Activated CD8-positive, alpha-beta T cell treated with anti-CD3 and anti-CD28 coated beads for 36 hours (primary cell): ENCODE data around the gene SMG7. TPM values are rescaled to one million over a fixed set of nuclear protein-coding genes. Genes with fewer than 3 reads are reported as not detected.

Experiments used
- ATAC-seq: fragments of 200-7000 bp; cut with Tn5 transposase; one replicate; pipeline ENCODE4 v1.10.0; 2021; ENCODE audit warnings: mild to moderate bottlenecking, moderate library complexity
- CTCF ChIA-PET: fragments of 350-600 bp; sonication (Branson Sonifier 250); formaldehyde crosslinking; loops from one replicate; lab custom pipeline; 2021; ENCODE audit warnings: antibody characterized with exemption; lab: Charles Lee
- POLR2A ChIA-PET: fragments of 350-600 bp; sonication (Branson Sonifier 250); formaldehyde crosslinking; loops from one replicate; lab custom pipeline; 2021; ENCODE audit warnings: antibody characterized with exemption; lab: Charles Lee
- DNase-seq: peaks from one replicate; pipeline ENCODE4 v3.0.0-alpha.2; 2020
- H3K27ac Mint-ChIP-seq: one replicate; pipeline ENCODE4 v1.8.0; 2021; ENCODE audit warnings: mild to moderate bottlenecking, mixed read lengths
- H3K27me3 Mint-ChIP-seq: one replicate; pipeline ENCODE4 v1.8.0; 2021; ENCODE audit warnings: mixed read lengths
- H3K36me3 Mint-ChIP-seq: one replicate; pipeline ENCODE4 v1.8.0; 2021; ENCODE audit warnings: low read depth, mixed read lengths
- H3K4me1 Mint-ChIP-seq: one replicate; pipeline ENCODE4 v1.8.0; 2021; ENCODE audit warnings: low read depth, mixed read lengths
- H3K4me3 Mint-ChIP-seq: one replicate; pipeline ENCODE4 v1.8.0; 2021; ENCODE audit warnings: mild to moderate bottlenecking, moderate library complexity, mixed read lengths
- H3K9me3 Mint-ChIP-seq: one replicate; pipeline ENCODE4 v1.8.0; 2021; ENCODE audit warnings: mixed read lengths
- intact Hi-C: fragments of 100-400 bp; cut with micrococcal nuclease; formaldehyde crosslinking; loops from one replicate; pipeline ENCODE4 v1.10.0; 2022
- total RNA-seq, 2 experiments: library from RNA; stranded (reverse); gene quantifications; one replicate each; pipeline ENCODE4 v1.2.3, GENCODE V29; 2021
- TF ChIP-seq, protein P1 (sequence below): fragments of 200-600 bp; IDR thresholded peaks from one replicate; pipeline ENCODE4 v1.8.0; 2022; ENCODE audit warnings: antibody characterized with exemption, mild to moderate bottlenecking

Gene SMG7
- total RNA-seq, 2 experiments from 2014 or later, result 59.2 to 59.5 TPM

DNA sequence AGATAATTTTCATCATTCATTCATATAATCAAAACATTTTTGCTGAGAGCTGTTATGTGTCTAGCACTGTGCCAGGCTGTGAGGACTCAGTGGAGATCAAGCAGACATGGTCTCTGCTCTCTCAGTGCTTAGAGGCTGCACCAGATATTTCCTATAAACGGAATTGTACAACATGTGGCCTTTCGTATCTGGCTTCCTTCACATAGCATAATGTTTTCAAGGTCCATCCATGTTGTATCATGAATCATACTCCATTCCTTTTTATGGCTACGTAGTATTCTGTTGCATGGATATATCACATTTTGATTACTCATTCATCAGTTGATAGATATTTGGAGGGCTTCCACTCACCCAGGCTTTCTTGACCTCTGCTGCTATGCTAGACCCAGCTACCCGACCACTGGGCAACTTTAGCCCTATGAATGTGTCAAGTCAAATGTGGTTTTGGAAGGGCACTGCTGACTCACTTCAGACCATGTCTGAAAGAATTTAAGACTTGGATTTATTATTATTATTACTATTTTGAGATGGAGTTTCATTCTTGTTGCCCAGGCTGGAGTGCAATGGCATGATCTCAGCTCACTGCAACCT lies 99.5 kb downstream of the SMG7 start:
- Mint-ChIP-seq H3K27me3 (no peaks in the 10 kb centered on the region), H3K4me3 (no peak overlapping the region), H3K27ac (no peak overlapping the region), H3K4me1 (peaks cover 23% of the 10 kb centered on the region), H3K36me3 (no peaks in the 10 kb centered on the region), H3K9me3 (no peaks in the 10 kb centered on the region)
- ATAC-seq (no peak), DNase-seq (no peak)
- TF ChIP-seq, protein P1, sequence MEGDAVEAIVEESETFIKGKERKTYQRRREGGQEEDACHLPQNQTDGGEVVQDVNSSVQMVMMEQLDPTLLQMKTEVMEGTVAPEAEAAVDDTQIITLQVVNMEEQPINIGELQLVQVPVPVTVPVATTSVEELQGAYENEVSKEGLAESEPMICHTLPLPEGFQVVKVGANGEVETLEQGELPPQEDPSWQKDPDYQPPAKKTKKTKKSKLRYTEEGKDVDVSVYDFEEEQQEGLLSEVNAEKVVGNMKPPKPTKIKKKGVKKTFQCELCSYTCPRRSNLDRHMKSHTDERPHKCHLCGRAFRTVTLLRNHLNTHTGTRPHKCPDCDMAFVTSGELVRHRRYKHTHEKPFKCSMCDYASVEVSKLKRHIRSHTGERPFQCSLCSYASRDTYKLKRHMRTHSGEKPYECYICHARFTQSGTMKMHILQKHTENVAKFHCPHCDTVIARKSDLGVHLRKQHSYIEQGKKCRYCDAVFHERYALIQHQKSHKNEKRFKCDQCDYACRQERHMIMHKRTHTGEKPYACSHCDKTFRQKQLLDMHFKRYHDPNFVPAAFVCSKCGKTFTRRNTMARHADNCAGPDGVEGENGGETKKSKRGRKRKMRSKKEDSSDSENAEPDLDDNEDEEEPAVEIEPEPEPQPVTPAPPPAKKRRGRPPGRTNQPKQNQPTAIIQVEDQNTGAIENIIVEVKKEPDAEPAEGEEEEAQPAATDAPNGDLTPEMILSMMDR, result no peak
- POLR2A ChIA-PET, result interaction anchor here (0.6 to 1.7 kb wide), 2 partner anchors 8 to 492 kb away, joined by 4 to 6 read pairs; no protein-coding TSS in a partner anchor
- intact Hi-C loops, result no loop called here
- CTCF ChIA-PET, result no interaction called here

DNA sequence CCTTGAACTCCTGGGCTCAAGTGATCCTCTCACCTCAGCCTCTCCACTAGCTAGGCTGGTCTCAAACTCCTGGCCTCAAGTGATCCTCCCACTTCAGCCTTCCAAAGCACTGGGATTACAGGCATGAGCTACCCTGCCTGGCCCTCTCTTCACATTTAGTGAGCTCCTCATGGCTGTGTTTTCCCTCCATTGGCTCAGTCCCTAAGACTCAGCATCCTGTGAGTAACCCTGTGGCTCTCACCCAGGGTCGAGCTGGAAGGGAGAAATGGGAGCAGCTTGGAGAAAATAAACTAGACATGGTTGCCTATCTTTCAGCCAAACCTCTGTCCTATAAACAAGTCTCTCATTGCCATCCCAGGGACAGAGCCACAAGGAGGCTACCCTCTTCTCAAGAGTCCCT lies 100.4 kb downstream of the SMG7 start:
- H3K36me3 Mint-ChIP-seq, result no peaks in the 10 kb centered on the region
- ChIA-PET CTCF (no interaction called here), POLR2A (no interaction called here)
- no peak overlapping the region for H3K27ac Mint-ChIP-seq
- TF ChIP-seq, protein P1, result no peak
- no peaks in the 10 kb centered on the region for H3K27me3 Mint-ChIP-seq
- intact Hi-C loops, result no loop called here
- no peak overlapping the region for H3K4me3 Mint-ChIP-seq
- ATAC-seq (no peak), DNase-seq (no peak)
- H3K4me1 Mint-ChIP-seq, result peaks cover 17% of the 10 kb centered on the region
- H3K9me3 Mint-ChIP-seq, result no peaks in the 10 kb centered on the region

DNA sequence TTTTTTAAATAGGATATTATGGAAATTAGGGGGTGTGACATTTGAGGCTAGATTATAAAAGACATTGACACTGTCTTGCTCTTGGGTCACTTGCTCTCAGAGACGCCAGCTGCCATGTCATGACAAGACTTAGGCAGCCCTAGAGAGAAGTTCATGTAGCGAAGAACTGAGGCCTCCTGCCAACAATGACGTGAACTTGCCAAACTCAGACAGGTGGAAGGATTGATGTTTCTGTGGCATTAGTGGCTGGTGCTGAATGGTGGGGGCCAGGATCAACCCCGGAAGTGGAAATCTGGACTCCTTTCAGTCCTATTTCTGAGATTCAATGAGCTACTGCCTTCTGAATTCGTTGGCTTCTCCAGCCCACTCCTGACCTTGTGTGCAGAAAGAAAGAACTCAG lies 103.3 kb downstream of the SMG7 start:
- H3K4me3 Mint-ChIP-seq, result no peak overlapping the region
- POLR2A ChIA-PET, result interaction anchor here (1.0 kb wide), 1 partner anchor 10 kb away, joined by 3 read pairs; no protein-coding TSS in a partner anchor
- H3K36me3 Mint-ChIP-seq, result no peaks in the 10 kb centered on the region
- ATAC-seq (no peak), DNase-seq (no peak)
- TF ChIP-seq, protein P1, result no peak
- no peaks in the 10 kb centered on the region for H3K9me3 Mint-ChIP-seq
- peaks cover 14% of the 10 kb centered on the region for H3K4me1 Mint-ChIP-seq
- H3K27ac Mint-ChIP-seq, result no peak overlapping the region
- H3K27me3 Mint-ChIP-seq, result no peaks in the 10 kb centered on the region
- CTCF ChIA-PET, result no interaction called here
- intact Hi-C loops, result no loop called here

DNA sequence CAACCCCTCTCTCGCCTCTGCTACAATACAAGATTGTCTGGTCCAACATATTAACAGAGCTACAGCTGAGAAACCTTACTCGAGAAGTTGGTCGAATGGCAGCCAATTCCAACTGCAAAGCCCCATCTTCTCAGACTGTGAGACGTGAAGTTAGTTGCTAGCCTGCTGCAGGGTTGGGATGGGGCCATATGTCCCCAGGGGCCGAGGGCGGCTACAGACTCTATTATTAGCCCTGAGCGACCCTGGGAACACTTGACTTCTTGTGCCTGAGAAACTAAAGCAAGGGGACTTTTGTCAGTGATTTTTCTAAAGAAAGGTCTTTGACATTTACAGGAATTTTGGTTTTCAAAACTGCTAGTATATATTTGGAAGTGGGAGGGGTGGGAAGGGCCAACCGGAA lies 104.2 kb downstream of the SMG7 start:
- H3K4me3 Mint-ChIP-seq, result no peak overlapping the region
- no peaks in the 10 kb centered on the region for H3K36me3 Mint-ChIP-seq
- no peaks in the 10 kb centered on the region for H3K9me3 Mint-ChIP-seq
- H3K4me1 Mint-ChIP-seq, result peaks cover 14% of the 10 kb centered on the region
- TF ChIP-seq, protein P1, result no peak
- ATAC-seq, result no peak
- intact Hi-C loops, result no loop called here
- no peak overlapping the region for H3K27ac Mint-ChIP-seq
- CTCF ChIA-PET, result interaction anchor here (0.8 kb wide), 1 partner anchor 22 kb away, joined by 3 read pairs; no protein-coding TSS in a partner anchor
- no peaks in the 10 kb centered on the region for H3K27me3 Mint-ChIP-seq
- POLR2A ChIA-PET, result no interaction called here
- DNase-seq, result no peak

DNA sequence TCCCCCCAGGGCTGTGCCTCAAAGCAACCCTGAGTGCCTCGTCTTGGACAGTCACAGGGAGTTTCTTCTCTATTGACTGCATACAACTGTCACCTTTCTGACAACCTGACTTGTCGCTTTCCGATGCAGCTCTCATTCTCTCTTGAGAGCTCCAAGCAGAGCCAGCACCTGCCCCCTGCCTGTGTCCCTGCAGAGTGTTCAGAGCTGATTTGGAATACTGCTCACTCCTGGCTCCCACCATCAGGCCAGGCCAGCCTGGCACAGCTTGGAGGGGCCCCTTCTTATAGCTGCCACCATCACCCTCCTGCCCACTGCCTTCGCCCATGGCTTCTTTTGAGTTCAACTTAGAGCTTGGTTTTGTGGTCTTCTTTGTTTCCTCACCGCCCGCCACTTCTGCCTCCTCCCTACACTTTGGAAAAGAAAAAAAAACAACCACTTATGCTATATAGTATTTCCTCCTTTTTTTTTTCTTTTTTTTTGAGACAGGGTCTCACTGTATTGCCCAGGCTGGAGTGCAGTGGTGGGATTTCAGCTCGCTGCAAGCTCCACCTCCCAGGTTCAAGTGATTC lies 105.7 kb downstream of the SMG7 start:
- no peak for ATAC-seq
- Mint-ChIP-seq H3K27me3 (no peaks in the 10 kb centered on the region), H3K9me3 (no peaks in the 10 kb centered on the region), H3K4me1 (peaks cover 14% of the 10 kb centered on the region), H3K27ac (no peak overlapping the region), H3K4me3 (no peak overlapping the region), H3K36me3 (no peaks in the 10 kb centered on the region)
- TF ChIP-seq, protein P1, result no peak
- ChIA-PET POLR2A (interaction anchor here (0.6 kb wide), 1 partner anchor 405 kb away, joined by 4 read pairs; no protein-coding TSS in a partner anchor), CTCF (interaction anchor here (1.5 to 3.0 kb wide), 3 partner anchors 8 to 14 kb away, joined by 4 to 13 read pairs (median 13); partner anchors contain the start of gene NCF2)
- no peak for DNase-seq
- intact Hi-C loops, result no loop called here
